ENCODE measurements around the gene CHRND. TPM values are rescaled to one million over a fixed set of nuclear protein-coding genes. Genes with fewer than 3 reads are reported as not detected.
"Not testable (repeated sequence)": the region's sequence is repeated elsewhere in the genome, so short reads cannot be mapped to it uniquely, and the experiment has no call there.

Gene CHRND
- total and polyA plus RNA-seq, 2 donors, result 1.3 TPM; not detected in 1

GRCh38 chr2:232532821-232533220 is 6.9 kb downstream of the CHRND start:
- not testable (repeated sequence) for H3K4me3 ChIP-seq (ENCODE audit: low read depth, low read length); H3K27ac ChIP-seq (ENCODE audit: low read depth); H3K4me1 ChIP-seq (ENCODE audit: insufficient read depth); DNase-seq (ENCODE audit: extremely low spot score); H3K36me3 ChIP-seq (ENCODE audit: insufficient read depth)
- 78% methylated on average over 7 of the region's 7 CpGs for WGBS

- 71% methylated on average over 13 of the region's 13 CpGs for WGBS
- Histone ChIP-seq H3K4me3 (ENCODE audit: low read depth, low read length) (no peak overlapping the region), H3K36me3 (ENCODE audit: insufficient read depth) (no peaks in the 10 kb centered on the region), H3K4me1 (ENCODE audit: insufficient read depth) (no peaks in the 10 kb centered on the region), H3K27ac (ENCODE audit: low read depth) (no peak overlapping the region)
- DNase-seq (ENCODE audit: extremely low spot score), result no peak
These were observed 8.2 kb downstream of the CHRND start for GRCh38 chr2:232533944-232534710.

GRCh38 chr2:232534940-232535651 is 9.1 kb downstream of the CHRND start:
- 73% methylated on average over 14 of the region's 14 CpGs for WGBS
- H3K4me1 ChIP-seq (ENCODE audit: insufficient read depth), result no peaks in the 10 kb centered on the region
- DNase-seq (ENCODE audit: extremely low spot score), result no peak
- H3K36me3 ChIP-seq (ENCODE audit: insufficient read depth), result no peaks in the 10 kb centered on the region
- H3K27ac ChIP-seq (ENCODE audit: low read depth), result no peak overlapping the region
- H3K4me3 ChIP-seq (ENCODE audit: low read depth, low read length), result no peak overlapping the region

- Histone ChIP-seq H3K4me1 (ENCODE audit: insufficient read depth) (no peaks in the 10 kb centered on the region), H3K4me3 (ENCODE audit: low read depth, low read length) (no peak overlapping the region), H3K36me3 (ENCODE audit: insufficient read depth) (no peaks in the 10 kb centered on the region), H3K27ac (ENCODE audit: low read depth) (no peak overlapping the region)
- 90% methylated on average over 5 of the region's 5 CpGs for WGBS
- no peak for DNase-seq (ENCODE audit: extremely low spot score)
These were observed 10.0 kb downstream of the CHRND start for GRCh38 chr2:232535761-232536530.

- DNase-seq (ENCODE audit: extremely low spot score), result no peak
- 67% methylated on average over 5 of the region's 5 CpGs for WGBS
These were observed 11.1 kb downstream of the CHRND start for GRCh38 chr2:232537079-232537478.

GRCh38 chr2:232537499-232537898 is 11.5 kb downstream of the CHRND start:
- Histone ChIP-seq H3K4me3 (ENCODE audit: low read depth, low read length) (no peak overlapping the region), H3K36me3 (ENCODE audit: insufficient read depth) (no peaks in the 10 kb centered on the region), H3K27ac (ENCODE audit: low read depth) (no peak overlapping the region), H3K4me1 (ENCODE audit: insufficient read depth) (no peaks in the 10 kb centered on the region)
- DNase-seq (ENCODE audit: extremely low spot score), result no peak
- 87% methylated on average over 4 of the region's 4 CpGs for WGBS

More at GRCh38 chr2:232537079-232537478, 11.1 kb downstream of the CHRND start:
- H3K4me3 ChIP-seq (ENCODE audit: low read depth, low read length), result no peak overlapping the region
- no peak overlapping the region for H3K27ac ChIP-seq (ENCODE audit: low read depth)
- no peaks in the 10 kb centered on the region for H3K36me3 ChIP-seq (ENCODE audit: insufficient read depth)
- H3K4me1 ChIP-seq (ENCODE audit: insufficient read depth), result no peaks in the 10 kb centered on the region

GRCh38 chr2:232538671-232539070 is 12.7 kb downstream of the CHRND start:
- DNase-seq (ENCODE audit: extremely low spot score), result no peak

GRCh38 chr2:232539298-232540231 is 13.6 kb downstream of the CHRND start, which contains the start of gene CHRNG:
TSS of gene CHRNG (plus strand) at chr2:232539692. CDS start at chr2:232539748, 56 bp downstream.
- DNase-seq (ENCODE audit: extremely low spot score), result no peak
- WGBS, result 45% methylated on average over 23 of the region's 23 CpGs

More at GRCh38 chr2:232538671-232539070, 12.7 kb downstream of the CHRND start:
- H3K27ac ChIP-seq (ENCODE audit: low read depth), result no peak overlapping the region
- no peaks in the 10 kb centered on the region for H3K36me3 ChIP-seq (ENCODE audit: insufficient read depth)
- 26% methylated on average over 4 of the region's 4 CpGs for WGBS
- H3K4me3 ChIP-seq (ENCODE audit: low read depth, low read length), result no peak overlapping the region
- H3K4me1 ChIP-seq (ENCODE audit: insufficient read depth), result no peaks in the 10 kb centered on the region

GRCh38 chr2:232540441-232541041 is 14.6 kb downstream of the CHRND start:
- Histone ChIP-seq H3K27ac (ENCODE audit: low read depth) (no peak overlapping the region), H3K4me3 (ENCODE audit: low read depth, low read length) (no peak overlapping the region)

More at GRCh38 chr2:232539298-232540231, 13.6 kb downstream of the CHRND start, which contains the start of gene CHRNG:
- Histone ChIP-seq H3K4me3 (ENCODE audit: low read depth, low read length) (no peak within 1 kb of the TSS), H3K36me3 (ENCODE audit: insufficient read depth) (no peaks in the 10 kb centered on the region), H3K27ac (ENCODE audit: low read depth) (no peak within 1 kb of the TSS), H3K4me1 (ENCODE audit: insufficient read depth) (no peaks in the 10 kb centered on the region)

GRCh38 chr2:232541195-232541960 is 15.4 kb downstream of the CHRND start:
- 55% methylated on average over 19 of the region's 19 CpGs for WGBS
- no peaks in the 10 kb centered on the region for H3K36me3 ChIP-seq (ENCODE audit: insufficient read depth)
- no peak for DNase-seq (ENCODE audit: extremely low spot score)

More at GRCh38 chr2:232540441-232541041, 14.6 kb downstream of the CHRND start:
- Histone ChIP-seq H3K36me3 (ENCODE audit: insufficient read depth) (no peaks in the 10 kb centered on the region), H3K4me1 (ENCODE audit: insufficient read depth) (no peaks in the 10 kb centered on the region)
- no peak for DNase-seq (ENCODE audit: extremely low spot score)
- WGBS, result 84% methylated on average over 17 of the region's 17 CpGs

GRCh38 chr2:232541961-232542714 is 16.2 kb downstream of the CHRND start:
- no peak for DNase-seq (ENCODE audit: extremely low spot score)
- no peaks in the 10 kb centered on the region for H3K4me1 ChIP-seq (ENCODE audit: insufficient read depth)
- H3K4me3 ChIP-seq (ENCODE audit: low read depth, low read length), result no peak overlapping the region
- H3K27ac ChIP-seq (ENCODE audit: low read depth), result no peak overlapping the region
- 65% methylated on average over 9 of the region's 9 CpGs for WGBS
- no peaks in the 10 kb centered on the region for H3K36me3 ChIP-seq (ENCODE audit: insufficient read depth)

More at GRCh38 chr2:232541195-232541960, 15.4 kb downstream of the CHRND start:
- Histone ChIP-seq H3K4me1 (ENCODE audit: insufficient read depth) (no peaks in the 10 kb centered on the region), H3K4me3 (ENCODE audit: low read depth, low read length) (no peak overlapping the region), H3K27ac (ENCODE audit: low read depth) (no peak overlapping the region)

All from urinary bladder (tissue), 4 donors.